Epithelial cell of esophagus (primary cell): Measurements from ENCODE around the gene DBP.

Experiments used
- DNase-seq: peaks from one replicate; pipeline ENCODE4 v3.0.0; 2010; ENCODE audit warnings: low read depth
- H3K4me3 ChIP-seq: 2 replicates; pipeline ENCODE4 v1.5.1; 2011; ENCODE audit warnings: mild to moderate bottlenecking, low read length, control low read depth
- CTCF ChIP-seq: IDR thresholded peaks from 2 replicates; pipeline ENCODE4 v1.5.1; 2011; ENCODE audit warnings: low read depth, mild to moderate bottlenecking, low read length, control low read depth, inconsistent platforms; ENCODE audit not compliant: insufficient read depth; ENCODE audit errors: missing control alignments

DBP gene

GRCh38 chr19:48629599-48630295 is 7.4 kb downstream of the DBP start:
- no peak for TF ChIP-seq CTCF
- peak; percentile 59 for DNase-seq
- no peak overlapping the region for H3K4me3 ChIP-seq

GRCh38 chr19:48629297-48629598 is 7.9 kb downstream of the DBP start:
- TF ChIP-seq CTCF = no peak
- no peak for DNase-seq
- no peak overlapping the region for H3K4me3 ChIP-seq

GRCh38 chr19:48628486-48629296 is 8.5 kb downstream of the DBP start:
- H3K4me3 ChIP-seq = no peak overlapping the region
- TF ChIP-seq CTCF = no peak
- DNase-seq = no peak

GRCh38 chr19:48627865-48628314 is 9.3 kb downstream of the DBP start:
- no peak for TF ChIP-seq CTCF
- no peak for DNase-seq
- H3K4me3 ChIP-seq = no peak overlapping the region

- no peak overlapping the region for H3K4me3 ChIP-seq
- peak; percentile 37 for DNase-seq
- TF ChIP-seq CTCF = no peak
These were observed 9.8 kb downstream of the DBP start for GRCh38 chr19:48627201-48627864.

- TF ChIP-seq CTCF = no peak
- no peak for DNase-seq
- H3K4me3 ChIP-seq = no peak overlapping the region
These were observed 11.3 kb downstream of the DBP start for GRCh38 chr19:48625891-48626327.
